A172 (cell line): ENCODE data around the gene GLT8D2. TPM values are rescaled to one million over a fixed set of nuclear protein-coding genes. Genes with fewer than 3 reads are reported as not detected.
"Not testable (repeated sequence)": the region's sequence is repeated elsewhere in the genome, so short reads cannot be mapped to it uniquely, and the experiment has no call there.

Source experiments
- DNase-seq: peaks from one replicate; pipeline ENCODE4 v3.0.0-alpha.2; 2015; ENCODE audit warnings: low spot score
- total RNA-seq: library from RNA; depleted of rRNA; stranded (reverse); fragments of >200 nt; shearing (Covaris generic); gene quantifications from 2 replicates; pipeline ENCODE4 v1.2.3, GENCODE V29; 2014

GLT8D2 gene
- total RNA-seq, 1 experiment from 2014 or later = 2.7 TPM

DNA sequence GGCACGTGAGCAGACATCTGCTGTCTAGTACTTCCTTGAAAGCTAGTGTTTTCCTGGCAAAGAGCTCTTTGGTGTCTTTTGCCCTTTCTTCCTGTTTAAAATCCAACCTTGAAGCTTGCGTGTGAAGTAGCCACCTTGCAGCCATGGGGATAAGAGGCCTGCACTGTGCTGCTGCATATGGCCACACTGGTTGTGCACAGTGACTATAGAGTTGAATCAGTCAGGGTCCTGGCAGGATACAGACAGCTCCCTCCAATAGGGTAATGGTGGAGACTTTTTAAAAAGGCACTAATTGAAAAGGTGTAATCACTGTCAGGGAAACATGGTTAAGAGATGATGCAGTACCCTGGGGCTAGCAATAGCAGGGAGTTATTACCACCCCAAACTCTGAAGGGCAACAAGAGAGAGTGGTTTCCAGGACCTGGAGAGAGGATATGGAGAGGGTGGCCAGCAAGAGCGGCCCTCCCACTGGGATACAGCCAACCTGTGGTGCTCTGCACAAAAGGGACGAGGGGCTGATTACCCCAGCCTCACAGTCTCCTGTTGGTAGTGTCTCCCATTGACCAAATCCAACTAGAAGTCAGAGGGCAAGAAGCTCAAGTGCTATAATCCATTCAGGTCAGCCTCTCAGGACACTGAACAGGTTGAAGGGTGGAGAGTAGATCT lies 4.8 kb upstream of the GLT8D2 start:
- no peak for DNase-seq

DNA sequence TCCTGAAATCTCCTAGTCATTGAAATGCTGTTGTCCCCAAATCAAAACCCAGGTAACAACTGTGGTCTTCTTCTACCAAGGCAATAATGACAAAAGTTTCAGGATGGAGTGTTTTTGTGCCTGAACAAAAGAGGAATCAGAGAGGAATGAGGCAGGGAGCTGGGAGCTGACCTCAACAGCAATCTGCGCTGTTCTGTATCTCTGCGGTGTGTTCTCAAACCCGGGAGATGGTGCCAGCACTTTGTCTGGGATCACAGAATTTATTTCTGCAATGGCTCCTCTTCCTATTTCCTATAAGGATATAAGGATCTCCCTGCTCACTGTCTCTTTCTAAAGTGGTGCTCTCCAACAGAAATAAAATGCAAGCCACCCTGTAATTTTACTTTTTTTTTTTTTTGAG lies 449 bp upstream of the GLT8D2 start:
- DNase-seq = no peak

DNA sequence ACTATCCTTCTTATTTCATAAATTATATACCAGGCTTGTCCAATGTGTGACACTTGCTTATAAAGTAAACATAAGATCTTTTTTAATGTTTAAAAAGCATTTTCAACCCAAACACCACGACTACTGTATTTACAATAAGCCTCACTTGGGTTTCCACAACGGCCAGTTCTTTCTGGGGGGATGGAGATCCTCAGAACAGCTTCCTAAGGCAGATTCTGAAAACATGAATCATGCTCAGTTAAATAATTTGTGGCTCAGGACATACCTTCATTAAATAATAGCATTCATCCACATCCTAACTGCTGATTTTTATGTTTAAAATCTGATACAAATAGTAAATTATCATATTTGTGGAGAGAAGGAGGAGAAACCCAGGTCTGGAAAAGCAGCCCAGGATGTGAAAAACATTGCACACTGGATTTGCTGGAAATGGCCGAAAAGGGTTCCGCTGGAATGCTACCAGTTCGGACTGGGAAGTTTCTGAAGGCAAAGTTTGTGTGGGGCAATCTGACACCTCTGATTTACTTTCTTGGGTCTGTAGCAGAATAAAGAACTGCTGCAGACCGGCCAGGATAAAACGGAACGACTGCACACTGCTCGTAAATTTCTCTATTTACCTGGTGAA lies 597 bp downstream of the GLT8D2 start:
- DNase-seq = no peak

DNA sequence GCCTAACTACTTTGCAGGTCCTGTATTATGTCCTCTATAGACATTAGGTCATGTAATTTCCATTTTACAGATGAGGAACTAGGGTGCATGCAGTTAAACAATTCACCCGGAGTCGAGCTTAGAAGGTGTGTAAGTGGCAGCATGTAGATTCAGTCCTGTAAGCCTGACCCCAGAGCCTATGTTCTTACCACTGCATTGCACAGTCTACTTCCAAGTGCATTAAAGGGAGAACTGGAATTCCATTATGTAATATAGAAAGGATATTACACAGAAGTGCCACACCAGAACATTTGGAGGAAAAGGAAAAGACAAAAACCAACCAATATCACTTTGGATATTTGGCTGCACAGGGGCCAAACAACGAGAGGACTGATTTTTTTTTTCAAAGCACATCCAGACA lies 1.2 kb downstream of the GLT8D2 start:
- DNase-seq = no peak

DNA sequence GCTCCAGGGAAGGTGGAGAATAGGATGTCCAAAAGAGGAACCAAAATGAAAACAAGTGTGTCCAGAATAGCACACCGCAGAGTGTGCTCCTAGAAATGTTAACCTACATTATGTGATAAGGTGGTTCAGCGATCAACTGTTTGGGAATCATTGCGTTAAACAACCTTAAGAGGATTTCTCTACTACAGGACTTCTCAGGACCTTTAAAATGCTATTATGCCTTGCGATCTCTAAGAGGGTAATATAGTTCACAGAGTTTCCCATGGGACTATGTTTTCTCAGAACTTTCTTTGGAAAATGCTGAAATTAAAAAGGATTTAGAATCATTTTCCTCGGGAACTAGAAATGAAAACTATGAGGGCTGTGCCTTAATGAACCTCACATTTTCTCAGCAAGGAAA lies 1.8 kb downstream of the GLT8D2 start:
- no peak for DNase-seq

DNA sequence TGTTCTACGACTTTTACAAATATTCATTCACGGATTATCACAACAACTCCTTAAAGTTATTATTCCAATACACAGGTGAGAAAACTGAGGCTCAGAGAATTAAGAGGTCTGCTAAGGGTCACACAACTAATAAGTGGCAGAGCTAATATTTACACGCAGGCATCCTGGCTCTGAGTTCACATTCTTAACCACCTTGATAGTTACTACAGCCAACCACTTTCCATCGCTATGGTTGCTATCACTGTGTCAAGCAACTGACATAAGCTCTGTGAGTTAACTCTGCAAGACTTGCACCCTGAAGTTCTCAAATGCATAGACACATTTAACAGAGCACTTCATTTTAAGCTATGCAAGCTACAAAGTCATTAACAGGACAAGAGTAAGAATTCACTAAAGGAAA lies 3.7 kb downstream of the GLT8D2 start:
- DNase-seq = no peak

DNA sequence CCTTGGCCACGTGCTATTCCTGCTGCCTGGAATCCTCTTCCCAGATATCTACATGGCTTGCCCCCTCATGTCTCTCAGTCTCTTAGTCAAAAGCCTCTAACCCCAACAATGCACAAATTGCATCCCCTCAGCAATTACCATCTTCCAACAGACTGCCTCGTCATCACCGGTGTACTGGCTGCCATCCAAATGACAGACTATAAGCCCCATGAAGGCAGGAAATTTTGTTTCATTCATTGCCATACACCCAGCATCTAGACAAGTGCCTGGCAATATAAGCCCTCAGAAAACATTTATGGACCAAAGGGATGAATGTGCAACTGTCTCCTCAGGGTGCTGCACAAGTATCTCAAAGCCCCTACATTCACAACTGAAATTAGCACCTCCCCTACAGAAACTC lies 5.8 kb downstream of the GLT8D2 start:
- no peak for DNase-seq

DNA sequence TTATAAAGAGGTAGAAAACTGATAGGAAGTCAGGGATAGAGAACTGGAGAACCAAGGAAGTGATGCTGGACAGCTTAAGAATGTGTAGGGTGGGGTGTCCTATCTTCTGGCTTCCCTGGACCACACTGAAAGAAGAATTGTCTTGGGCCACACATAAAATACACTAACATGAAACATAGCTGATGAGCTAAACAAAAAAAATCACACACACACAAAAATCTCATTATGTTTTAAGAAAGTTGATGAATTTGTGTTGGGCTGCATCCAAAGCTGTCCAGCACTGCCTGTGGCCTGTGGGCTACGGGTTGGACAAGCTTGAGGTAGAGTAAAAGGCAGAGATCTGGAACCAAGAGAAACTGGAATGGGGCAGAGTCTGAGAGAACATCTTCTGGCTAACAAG lies 7.4 kb downstream of the GLT8D2 start:
- DNase-seq = no peak

DNA sequence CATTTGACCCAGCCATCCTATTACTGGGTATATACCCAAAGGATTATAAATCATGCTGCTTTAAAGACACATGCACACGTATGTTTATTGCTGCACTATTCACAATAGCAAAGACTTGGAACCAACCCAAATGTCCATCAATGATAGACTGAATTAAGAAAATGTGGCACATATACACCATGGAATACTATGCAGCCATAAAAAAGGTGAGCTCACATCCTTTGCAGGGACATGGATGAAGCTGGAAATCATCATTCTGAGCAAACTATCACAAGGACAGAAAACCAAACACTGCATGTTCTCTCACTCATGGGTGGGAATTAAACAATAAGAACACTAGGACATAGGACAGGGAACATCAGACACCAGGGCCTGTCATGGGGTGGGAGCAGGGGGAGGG lies 10.2 kb downstream of the GLT8D2 start:
- not testable (repeated sequence) for DNase-seq

DNA sequence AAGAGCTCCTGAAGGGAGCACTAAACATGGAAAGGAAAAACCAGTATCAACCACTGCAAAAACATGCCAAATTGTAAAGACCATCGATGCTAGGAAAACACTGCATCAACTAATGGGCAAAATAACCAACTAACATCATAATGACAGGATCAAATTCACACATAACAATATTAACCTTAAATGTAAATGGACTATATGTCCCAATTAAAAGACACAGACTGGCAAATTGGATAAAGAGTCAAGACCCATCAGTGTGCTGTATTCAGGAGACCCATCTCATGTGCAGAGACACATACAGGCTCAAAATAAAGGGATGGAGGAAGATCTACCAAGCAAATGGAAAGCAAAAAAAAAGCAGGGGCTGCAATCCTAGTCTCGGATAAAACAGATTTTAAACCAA lies 13.8 kb downstream of the GLT8D2 start:
- not testable (repeated sequence) for DNase-seq

DNA sequence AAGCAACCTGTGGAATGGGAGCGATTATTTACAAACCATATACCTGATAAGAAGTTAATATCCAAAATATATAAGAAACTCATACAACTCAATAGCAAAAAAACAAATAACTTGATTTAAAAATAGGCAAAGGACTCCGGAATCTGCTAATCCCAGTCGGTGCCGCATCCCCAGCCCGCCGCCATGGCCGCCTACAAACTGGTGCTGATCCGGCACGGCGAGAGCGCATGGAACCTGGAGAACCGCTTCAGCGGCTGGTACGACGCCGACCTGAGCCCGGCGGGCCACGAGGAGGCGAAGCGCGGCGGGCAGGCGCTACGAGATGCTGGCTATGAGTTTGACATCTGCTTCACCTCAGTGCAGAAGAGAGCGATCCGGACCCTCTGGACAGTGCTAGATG lies 19.4 kb downstream of the GLT8D2 start:
- DNase-seq = not testable (repeated sequence)

DNA sequence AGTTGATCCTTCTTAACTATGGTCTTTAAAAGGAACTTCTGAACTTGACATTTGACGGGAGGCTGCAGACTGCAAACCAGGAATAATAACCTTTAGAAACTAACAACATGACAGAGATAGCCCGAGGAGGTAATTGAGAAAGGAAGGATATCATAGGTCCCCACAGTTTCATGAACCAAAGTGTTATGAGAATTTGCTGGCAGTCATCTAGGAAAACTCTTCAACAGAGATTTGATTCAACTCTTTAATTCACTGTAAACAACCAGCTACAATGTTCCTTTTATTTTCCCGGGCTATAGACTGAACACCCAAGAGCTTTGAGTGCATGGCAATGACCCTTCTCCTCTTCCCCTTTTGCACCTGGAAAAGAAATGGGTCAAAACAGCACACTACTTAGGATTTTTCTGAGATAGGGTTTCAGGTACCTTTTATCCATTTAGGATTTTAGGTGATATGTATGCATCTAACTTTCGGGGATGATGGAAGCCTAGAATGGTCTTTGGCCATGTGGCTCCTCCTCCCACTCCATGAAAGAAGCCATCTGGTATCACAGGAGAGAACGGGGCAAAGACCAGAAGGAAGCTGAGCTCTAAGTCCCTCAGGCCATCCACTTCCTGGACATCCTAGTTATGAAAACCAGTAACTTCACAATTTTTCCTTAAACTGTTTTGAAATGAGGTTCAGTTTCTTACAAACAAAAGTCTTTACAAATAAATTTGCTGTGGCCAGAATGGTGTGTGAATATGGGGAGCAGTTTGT lies 23.0 kb downstream of the GLT8D2 start:
- DNase-seq = no peak

DNA sequence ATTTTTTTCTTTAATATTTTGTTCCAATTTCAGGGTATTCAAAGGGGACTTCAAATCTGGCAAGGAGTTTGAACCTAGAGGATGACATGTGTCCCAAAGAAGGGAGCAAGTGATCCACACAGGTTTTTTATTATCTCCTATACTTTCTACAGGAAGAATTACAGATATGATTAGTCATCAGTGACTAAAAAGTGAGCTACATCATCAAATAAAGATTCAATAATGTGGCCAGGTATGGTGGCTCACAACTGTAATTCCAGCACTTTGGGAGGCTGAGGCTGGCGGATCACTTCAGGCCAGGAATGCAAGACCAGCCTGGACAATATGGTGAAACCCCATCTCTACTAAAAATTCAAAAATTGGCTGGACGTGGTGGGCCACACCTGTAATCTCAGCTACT lies 24.2 kb downstream of the GLT8D2 start:
- DNase-seq = no peak

DNA sequence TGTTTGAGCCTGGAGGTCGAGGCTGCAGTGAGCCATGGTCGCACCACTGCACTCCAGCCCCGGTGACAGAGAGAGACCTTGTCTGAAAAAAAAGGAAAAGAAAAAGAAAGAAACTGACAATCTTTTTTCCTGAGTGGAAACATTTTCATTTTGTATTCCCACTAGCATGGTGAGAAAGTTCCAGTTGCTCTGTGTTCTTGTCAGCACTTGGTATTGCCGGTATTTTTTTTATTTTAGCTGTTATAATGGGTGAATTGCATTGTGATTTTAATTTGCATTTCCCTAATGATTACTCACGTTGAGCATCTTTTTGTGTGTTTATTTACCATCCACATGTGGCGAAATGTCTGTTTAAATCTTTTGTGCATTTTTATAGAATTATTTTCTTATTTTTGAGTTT lies 25.6 kb downstream of the GLT8D2 start:
- DNase-seq = no peak

DNA sequence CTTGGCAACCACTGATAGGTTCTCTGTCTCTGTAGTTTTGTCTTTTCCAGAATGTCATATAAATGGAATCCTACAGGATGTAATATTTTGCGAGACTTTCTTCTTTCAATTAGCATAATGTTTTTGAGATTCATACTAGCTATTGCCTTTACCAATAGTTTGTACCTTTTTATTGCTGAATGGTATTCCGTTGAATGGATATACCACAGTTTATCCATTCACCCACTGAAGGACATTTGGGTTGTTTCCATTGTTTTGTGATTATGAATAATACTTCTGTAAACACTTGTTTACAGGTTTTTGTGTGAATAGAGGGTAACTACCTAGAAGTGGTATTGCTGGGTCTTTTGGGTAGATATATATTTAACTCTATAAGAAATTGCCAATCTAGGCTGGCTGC lies 26.3 kb downstream of the GLT8D2 start:
- no peak for DNase-seq

DNA sequence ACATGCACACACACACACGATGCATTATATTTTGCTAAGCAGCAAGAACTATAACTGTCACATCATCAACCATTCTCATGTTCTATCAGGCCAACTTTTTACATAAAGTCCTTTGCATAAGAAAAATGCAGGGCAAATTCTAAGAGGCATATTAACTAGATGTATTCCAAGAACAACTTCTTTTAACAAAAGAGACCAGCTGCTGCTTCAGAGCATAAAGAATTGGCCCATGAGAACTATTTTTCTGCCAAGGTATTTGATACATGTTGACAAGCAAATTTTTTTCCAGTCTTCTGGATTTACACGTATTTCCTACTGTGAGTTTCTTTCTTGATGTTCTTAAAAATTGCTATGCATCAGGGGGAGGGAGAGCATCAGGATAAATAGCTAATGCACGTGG lies 27.2 kb downstream of the GLT8D2 start:
- no peak for DNase-seq

DNA sequence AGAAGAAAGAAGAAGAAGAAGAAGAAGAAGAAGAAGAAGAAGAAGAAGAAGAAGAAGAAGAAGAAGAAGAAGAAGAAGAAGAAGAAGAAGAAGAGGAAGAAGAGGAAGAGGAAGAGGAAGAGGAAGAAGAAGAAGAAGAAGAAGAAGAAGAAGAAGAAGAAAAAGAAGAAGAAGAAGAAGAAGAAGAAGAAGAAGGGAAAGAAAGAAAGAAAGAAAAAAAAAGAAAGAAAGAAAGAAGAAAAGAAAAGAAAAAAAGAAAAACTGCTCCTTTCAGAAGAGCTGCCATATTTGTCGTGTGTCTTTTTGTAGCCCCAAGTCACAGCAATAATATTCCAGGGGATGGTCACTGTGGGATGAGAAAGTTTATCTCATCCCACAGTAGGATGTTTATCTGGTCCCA lies 28.1 kb downstream of the GLT8D2 start:
- not testable (repeated sequence) for DNase-seq

DNA sequence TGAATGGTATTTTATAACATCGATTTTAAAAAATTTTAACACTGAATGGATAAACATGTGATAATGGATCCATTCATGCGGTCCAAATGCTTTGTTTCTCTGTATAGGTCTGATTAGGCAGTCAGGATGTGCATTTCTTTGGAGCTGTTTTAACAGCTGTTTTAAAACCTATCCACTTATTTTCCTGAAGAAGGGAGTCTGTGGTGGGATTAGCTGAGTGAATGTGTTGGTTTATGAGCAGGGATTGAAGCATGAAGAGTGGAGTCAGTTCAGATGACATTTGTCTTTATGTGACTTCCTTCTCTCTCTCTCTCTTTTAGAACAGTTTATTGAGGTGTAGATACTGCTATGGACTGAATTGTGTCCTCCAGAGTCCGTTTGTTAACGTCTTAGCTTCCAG lies 37.7 kb downstream of the GLT8D2 start:
- DNase-seq = no peak

DNA sequence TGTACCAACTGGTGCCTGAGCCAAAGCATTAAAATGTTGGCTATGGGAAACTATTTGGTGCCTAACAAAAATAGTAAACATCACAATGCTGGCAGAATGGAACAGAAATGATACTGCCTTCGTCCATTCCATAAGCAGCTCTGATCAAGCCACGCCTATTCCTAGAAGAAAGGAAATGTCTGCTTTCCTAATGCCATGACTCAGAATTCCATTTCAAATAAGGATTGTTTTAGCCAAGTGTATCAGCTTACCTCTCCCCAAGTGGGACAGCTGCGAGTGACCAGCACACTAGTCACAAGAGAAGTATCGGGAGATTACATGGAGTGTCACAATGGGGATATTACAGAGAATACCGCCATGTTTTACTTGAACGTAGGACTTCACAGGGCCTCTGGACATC lies 38.7 kb downstream of the GLT8D2 start:
- peak; percentile 80 for DNase-seq

DNA sequence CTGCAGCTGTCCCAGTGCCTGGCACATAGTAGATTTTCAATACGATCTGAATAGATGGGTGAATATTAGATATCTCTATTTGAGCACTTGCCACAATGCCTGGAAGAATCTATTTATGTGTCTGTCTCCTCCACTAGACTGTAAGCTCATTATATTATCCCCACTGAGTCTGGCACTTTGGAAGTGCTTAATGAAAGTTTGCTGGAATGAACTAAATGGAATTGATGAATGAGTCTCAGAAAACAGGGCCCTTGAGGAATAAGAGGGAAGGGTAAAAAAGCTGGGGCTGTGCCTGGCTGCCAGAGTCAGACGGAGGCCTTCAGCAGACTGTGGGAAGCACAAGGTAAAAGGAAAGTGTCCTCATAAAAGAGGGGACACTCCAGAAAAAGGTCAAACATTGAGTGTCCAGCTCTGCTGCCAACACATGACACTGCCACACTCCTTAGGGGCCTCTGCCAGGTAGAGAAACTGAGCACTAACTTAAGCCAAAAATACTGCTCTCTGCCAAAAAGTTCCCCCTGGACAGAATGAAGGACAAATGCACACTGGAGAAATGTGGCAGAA lies 39.3 kb downstream of the GLT8D2 start:
- no peak for DNase-seq

DNA sequence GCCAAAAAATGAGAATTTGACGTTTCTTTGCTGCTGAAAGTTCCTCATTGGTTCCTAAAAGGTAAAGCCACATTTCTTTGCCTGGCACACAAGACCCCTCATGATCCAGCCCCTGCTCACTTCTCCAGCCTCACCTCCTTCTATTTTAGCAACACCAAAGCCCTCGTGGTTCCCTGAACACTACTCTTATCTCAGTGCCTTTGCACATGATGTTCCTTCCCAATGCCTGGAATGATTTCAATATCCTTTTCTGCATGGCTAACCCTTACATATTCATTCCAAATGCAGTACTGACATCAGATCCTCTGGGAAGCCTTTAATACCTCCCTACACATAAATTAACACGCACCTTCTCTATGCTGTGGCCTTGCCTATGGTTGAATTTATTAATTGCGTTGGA lies 39.9 kb downstream of the GLT8D2 start:
- DNase-seq = no peak

DNA sequence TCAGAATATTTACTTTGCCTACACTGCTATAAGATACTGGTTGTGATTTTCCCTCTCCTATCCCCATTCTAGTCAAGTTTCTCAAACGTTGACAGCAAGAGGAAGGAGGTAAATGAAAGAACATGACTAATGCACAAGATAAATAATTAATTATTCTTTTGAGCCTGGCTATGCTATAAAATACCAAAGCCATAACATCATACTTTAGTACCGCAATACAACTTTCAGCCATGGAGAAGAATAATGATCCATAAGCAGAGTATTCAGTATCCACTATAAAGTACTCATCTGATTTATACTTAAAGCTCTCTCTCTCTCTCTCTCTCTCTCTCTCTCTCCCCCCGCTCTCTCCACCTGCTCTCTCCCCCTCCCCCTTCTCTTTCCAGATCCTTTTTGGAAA lies 43.1 kb downstream of the GLT8D2 start:
- peak; percentile 44 for DNase-seq

DNA sequence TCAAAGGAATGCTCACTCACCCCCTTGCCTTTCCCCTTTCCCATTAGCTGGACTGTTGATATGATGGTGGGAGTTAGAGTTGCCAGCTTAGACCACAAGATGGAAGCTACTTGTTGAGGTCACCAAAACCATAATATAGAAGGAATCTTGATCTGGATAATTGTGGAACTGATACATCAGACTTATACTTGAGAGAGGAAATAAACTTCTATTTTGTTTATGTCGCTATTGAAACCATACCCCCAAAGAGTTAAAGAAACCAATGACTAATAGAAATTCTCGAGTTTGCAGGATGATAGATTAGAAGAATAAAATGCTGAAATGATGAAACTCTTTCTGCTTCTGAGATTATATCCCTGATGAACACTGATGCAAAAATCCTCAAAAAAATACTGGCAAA lies 46.4 kb downstream of the GLT8D2 start:
- no peak for DNase-seq
